CD14-positive monocyte (primary cell): Measurements from ENCODE around the gene APOL2. TPM values are rescaled to one million over a fixed set of nuclear protein-coding genes. Genes with fewer than 3 reads are reported as not detected.

Experiments
- DNase-seq, 3 donors: peaks; one replicate each; pipeline ENCODE4 v3.0.0-alpha.2; 2011 to 2022
- H2AFZ ChIP-seq: 2 replicates; pipeline ENCODE4 v1.6.0; 2012; ENCODE audit warnings: mild to moderate bottlenecking, low read depth, low read length, inconsistent platforms; ENCODE audit not compliant: insufficient read depth, poor library complexity, severe bottlenecking
- H3K27ac ChIP-seq, 2 donors: 1 replicate in 1 of 2; 2 replicates in 1 of 2; pipeline ENCODE4 v1.5.1; 2012 to 2013; ENCODE audit warnings: low read length in 2 of 2, control low read depth in 1 of 2, inconsistent platforms in 1 of 2, low read depth in 1 of 2, mild to moderate bottlenecking in 1 of 2
- H3K27me3 ChIP-seq, 2 donors: one replicate each; pipeline versions ENCODE4 v1.6.0 to v1.6.1; 2011 to 2013; ENCODE audit warnings: low read length in 2 of 2; ENCODE audit not compliant: control insufficient read depth in 2 of 2, insufficient read depth in 2 of 2
- H3K36me3 ChIP-seq, 2 donors: replicated peaks in 1 of 2; 1 replicate in 1 of 2; 2 replicates in 1 of 2; pipeline versions ENCODE4 v1.5.1 to v1.6.1; 2012 to 2013; ENCODE audit warnings: low read length in 2 of 2, control low read depth in 1 of 2, inconsistent platforms in 1 of 2, mild to moderate bottlenecking in 1 of 2; ENCODE audit not compliant: insufficient read depth in 2 of 2, control insufficient read depth in 1 of 2
- H3K4me1 ChIP-seq, 2 donors: 1 replicate in 1 of 2; 2 replicates in 1 of 2; pipeline versions ENCODE4 v1.5.1 to v1.6.1; 2012 to 2013; ENCODE audit warnings: low read length in 2 of 2, control low read depth in 1 of 2, inconsistent platforms in 1 of 2, mild to moderate bottlenecking in 1 of 2, moderate library complexity in 1 of 2; ENCODE audit not compliant: insufficient read depth in 2 of 2, control insufficient read depth in 1 of 2
- H3K4me2 ChIP-seq: replicated peaks from 2 replicates; pipeline ENCODE3; 2012; ENCODE audit warnings: low read length, moderate library complexity, mild to moderate bottlenecking; ENCODE audit not compliant: poor library complexity, severe bottlenecking; ENCODE audit errors: extremely low read depth
- H3K4me3 ChIP-seq, 3 experiments: fragments of 200-600 bp in 1 of 3; sonication (generic) in 1 of 3; replicated peaks in 1 of 3; 1 replicate in 2 of 3; 2 replicates in 1 of 3; pipeline ENCODE4 v1.5.1; 2011 to 2013; ENCODE audit warnings: low read length in 3 of 3, mild to moderate bottlenecking in 3 of 3, control low read depth in 2 of 3, low read depth in 2 of 3, inconsistent platforms in 1 of 3, moderate library complexity in 1 of 3
- H3K79me2 ChIP-seq: 2 replicates; pipeline ENCODE4 v1.6.0; 2012; ENCODE audit warnings: mild to moderate bottlenecking, control low read depth, inconsistent platforms, low read length, moderate library complexity; ENCODE audit not compliant: insufficient read depth
- H3K9ac ChIP-seq: 2 replicates; pipeline ENCODE4 v1.6.0; 2017; ENCODE audit warnings: low read length, mild to moderate bottlenecking; ENCODE audit not compliant: insufficient read depth, poor library complexity, severe bottlenecking
- H3K9me3 ChIP-seq, 2 donors: replicated peaks in 1 of 2; 1 replicate in 1 of 2; 2 replicates in 1 of 2; pipeline versions ENCODE4 v1.5.1 to v1.6.1; 2012 to 2013; ENCODE audit warnings: low read length in 2 of 2, control low read depth in 1 of 2; ENCODE audit not compliant: control insufficient read depth in 1 of 2, insufficient read depth in 1 of 2
- H4K20me1 ChIP-seq: 2 replicates; pipeline ENCODE4 v1.6.0; 2012; ENCODE audit warnings: mild to moderate bottlenecking, low read length, control low read depth, moderate library complexity; ENCODE audit not compliant: insufficient read depth
- H3K27ac Mint-ChIP-seq, 7 donors: one replicate each; pipeline ENCODE4 v1.8.0; 2020; ENCODE audit warnings: mild to moderate bottlenecking in 7 of 7, mixed read lengths in 7 of 7, moderate library complexity in 6 of 7, inconsistent platforms in 2 of 7
- H3K27me3 Mint-ChIP-seq, 3 donors: one replicate each; pipeline ENCODE4 v1.8.0; 2021 to 2022; ENCODE audit warnings: low read depth in 3 of 3, mild to moderate bottlenecking in 3 of 3, mixed read lengths in 3 of 3, moderate library complexity in 3 of 3, inconsistent platforms in 1 of 3
- H3K36me3 Mint-ChIP-seq, 2 donors: one replicate each; pipeline ENCODE4 v1.8.0; 2020; ENCODE audit warnings: mixed read lengths in 2 of 2, inconsistent platforms in 1 of 2, mild to moderate bottlenecking in 1 of 2
- H3K4me1 Mint-ChIP-seq: one replicate; pipeline ENCODE4 v1.8.0; 2020; ENCODE audit warnings: mild to moderate bottlenecking, mixed read lengths
- H3K4me3 Mint-ChIP-seq, 2 donors: one replicate each; pipeline ENCODE4 v1.8.0; 2020; ENCODE audit warnings: mild to moderate bottlenecking in 2 of 2, mixed read lengths in 2 of 2, moderate library complexity in 1 of 2
- H3K9me3 Mint-ChIP-seq, 7 donors: one replicate each; pipeline ENCODE4 v1.8.0; 2020 to 2022; ENCODE audit warnings: mixed read lengths in 7 of 7, mild to moderate bottlenecking in 6 of 7, moderate library complexity in 6 of 7, inconsistent platforms in 2 of 7
- WGBS: methylation state at CpG from one replicate; pipeline ENCODE4 v1.1.5; 2013; ENCODE audit warnings: missing lambda C conversion rate; ENCODE audit not compliant: insufficient coverage; 5-methylcytosine and 5-hydroxymethylcytosine counted together
- intact Hi-C, 2 donors: fragments of 100-400 bp; cut with micrococcal nuclease; formaldehyde crosslinking; loops; one replicate each; pipeline versions ENCODE4 v1.15.0 to v1.15.1; 2023
- polyA minus RNA-seq: library from RNA; depleted of rRNA, polyadenylated mRNA; stranded (reverse); fragments of >200 nt; gene quantifications from 2 replicates; pipeline ENCODE4 v1.2.3, GENCODE V29; 2012
- polyA plus RNA-seq, 3 donors: library from polyadenylated mRNA; depleted of rRNA in 1 of 3; unstranded in 2 of 3; stranded (reverse) in 1 of 3; fragments of 300-500 nt in 2 of 3; fragments of >200 nt in 1 of 3; fragmentation: Illumina TruSeq in 2 of 3; gene quantifications; 1 replicate in 2 of 3; 2 replicates in 1 of 3; pipeline ENCODE4 v1.2.3, GENCODE V29; 2012 to 2021
- total RNA-seq, 12 experiments: library from RNA in 1 of 12; stranded (reverse) in 1 of 12; fragments of 120-200 nt in 1 of 12; gene quantifications; one replicate each; pipeline ENCODE4 v1.2.4 and lab custom pipeline; 2013 to 2026; ENCODE audit warnings: mixed read lengths in 6 of 12, inconsistent platforms in 1 of 12
- TF ChIP-seq, protein P1 (sequence below): fragments of 200-600 bp; IDR thresholded peaks from one replicate; pipeline ENCODE4 v1.8.0; 2022; ENCODE audit warnings: antibody characterized with exemption, mild to moderate bottlenecking

The APOL2 gene, protein sequence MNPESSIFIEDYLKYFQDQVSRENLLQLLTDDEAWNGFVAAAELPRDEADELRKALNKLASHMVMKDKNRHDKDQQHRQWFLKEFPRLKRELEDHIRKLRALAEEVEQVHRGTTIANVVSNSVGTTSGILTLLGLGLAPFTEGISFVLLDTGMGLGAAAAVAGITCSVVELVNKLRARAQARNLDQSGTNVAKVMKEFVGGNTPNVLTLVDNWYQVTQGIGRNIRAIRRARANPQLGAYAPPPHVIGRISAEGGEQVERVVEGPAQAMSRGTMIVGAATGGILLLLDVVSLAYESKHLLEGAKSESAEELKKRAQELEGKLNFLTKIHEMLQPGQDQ
- total RNA-seq (2013): 52.5 TPM
- 10 to 100 TPM; 12.6 to 47.0 (median 13.2) TPM for polyA plus RNA-seq
- 34.5 and 56.5 TPM in 2 replicates for polyA minus RNA-seq
- total RNA-seq (lab: John Stamatoyannopoulos, UW): 7.9 to 18.7 (median 11.7) reads per million in 11 experiments

DNA sequence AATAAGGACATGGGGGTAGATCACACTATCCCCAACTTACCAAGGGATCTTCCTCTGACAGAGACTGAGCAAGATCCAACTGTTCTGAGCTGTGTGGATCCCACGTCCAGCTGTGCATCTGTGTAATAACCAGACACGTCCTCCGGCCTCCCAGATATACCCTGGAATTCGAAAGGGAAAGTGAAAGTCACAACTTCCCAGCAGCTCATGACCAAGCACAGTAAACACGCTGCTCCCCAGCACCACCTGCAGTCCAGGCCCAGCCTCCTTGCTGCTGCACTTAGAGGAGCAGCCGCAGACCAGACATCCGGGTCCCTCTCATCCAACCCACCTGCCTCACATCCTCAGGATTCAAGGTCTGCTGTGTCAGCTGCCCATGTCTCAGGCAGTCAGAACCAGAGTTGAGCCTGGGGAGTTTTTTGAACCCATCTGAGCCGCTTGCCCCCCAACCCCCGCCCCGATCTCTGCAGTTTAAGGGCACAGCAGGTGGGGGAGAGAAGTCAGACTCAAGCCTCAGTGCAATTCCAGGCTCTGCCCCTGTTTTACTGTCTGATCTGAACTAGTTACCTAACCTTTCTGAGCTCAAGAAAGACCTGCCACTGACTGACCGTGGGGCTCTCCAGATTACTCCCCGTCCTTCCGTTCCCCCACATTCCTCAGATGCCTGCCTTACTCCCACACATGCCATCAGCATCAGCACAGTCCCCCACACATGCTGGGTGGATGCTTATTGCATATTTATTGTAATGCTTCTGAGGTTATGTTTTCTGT is at the start of gene APOL2:
Gene APOL2, minus strand, starts transcription at position 127 of the 771 bp plus-strand sequence. CDS start 6,365 bp downstream, outside the sequence.
- 0% methylated on average over 7 of the region's 13 CpGs for WGBS

More for the DNA sequence above, at the start of gene APOL2:
- TF ChIP-seq, protein P1, sequence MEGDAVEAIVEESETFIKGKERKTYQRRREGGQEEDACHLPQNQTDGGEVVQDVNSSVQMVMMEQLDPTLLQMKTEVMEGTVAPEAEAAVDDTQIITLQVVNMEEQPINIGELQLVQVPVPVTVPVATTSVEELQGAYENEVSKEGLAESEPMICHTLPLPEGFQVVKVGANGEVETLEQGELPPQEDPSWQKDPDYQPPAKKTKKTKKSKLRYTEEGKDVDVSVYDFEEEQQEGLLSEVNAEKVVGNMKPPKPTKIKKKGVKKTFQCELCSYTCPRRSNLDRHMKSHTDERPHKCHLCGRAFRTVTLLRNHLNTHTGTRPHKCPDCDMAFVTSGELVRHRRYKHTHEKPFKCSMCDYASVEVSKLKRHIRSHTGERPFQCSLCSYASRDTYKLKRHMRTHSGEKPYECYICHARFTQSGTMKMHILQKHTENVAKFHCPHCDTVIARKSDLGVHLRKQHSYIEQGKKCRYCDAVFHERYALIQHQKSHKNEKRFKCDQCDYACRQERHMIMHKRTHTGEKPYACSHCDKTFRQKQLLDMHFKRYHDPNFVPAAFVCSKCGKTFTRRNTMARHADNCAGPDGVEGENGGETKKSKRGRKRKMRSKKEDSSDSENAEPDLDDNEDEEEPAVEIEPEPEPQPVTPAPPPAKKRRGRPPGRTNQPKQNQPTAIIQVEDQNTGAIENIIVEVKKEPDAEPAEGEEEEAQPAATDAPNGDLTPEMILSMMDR: peak; percentile 58
- H3K9ac ChIP-seq: peak within 1 kb of the TSS; percentile 74
- H3K4me3 ChIP-seq: peak within 1 kb of the TSS; percentile 64 to 99 (median 90)
- H3K27ac ChIP-seq: peak within 1 kb of the TSS; percentile 71 to 93
- DNase-seq: peak; percentile 75 to 87 (median 83)
- Mint-ChIP-seq H3K9me3 (peaks cover 0 to 5% (median 4%) of the 10 kb centered on the region in 7 donors), H3K27ac (peak within 1 kb of the TSS; percentile 94 to 96 (median 95)), H3K4me3 (peak within 1 kb of the TSS; percentile 95 to 98), H3K27me3 (peaks cover 0 to 2% (median 0%) of the 10 kb centered on the region in 3 donors), H3K36me3 (peaks cover 25 to 30% of the 10 kb centered on the region in 2 donors), H3K4me1 (peaks cover 44% of the 10 kb centered on the region)
- peaks cover 20 to 36% of the 10 kb centered on the region in 2 donors for H3K4me1 ChIP-seq
- intact Hi-C loops: no loop called here
- H3K27me3 ChIP-seq: no peaks in the 10 kb centered on the region
- H3K36me3 ChIP-seq: peaks cover 8 to 24% of the 10 kb centered on the region in 2 donors
- peaks cover 40% of the 10 kb centered on the region for H3K79me2 ChIP-seq
- H3K9me3 ChIP-seq: no peaks in the 10 kb centered on the region
- peak within 1 kb of the TSS; percentile 98 for H3K4me2 ChIP-seq
- H4K20me1 ChIP-seq: peaks cover 26% of the 10 kb centered on the region
- peak within 1 kb of the TSS; percentile 87 for H2AFZ ChIP-seq
